ENCODE results near the gene PARP15.

The PARP15 gene

GRCh38 chr3:122581622-122582021 lies 4.2 kb downstream of the PARP15 start:
- no peak for TF ChIP-seq EP300 (IDR thresholded peaks at IDR 0.05; ENCODE audit: borderline replicate concordance)
- TF ChIP-seq TEAD4 (IDR thresholded peaks at IDR 0.05): no peak
- no peak for TF ChIP-seq CREB1 (IDR thresholded peaks at IDR 0.05; ENCODE audit: low read depth)
- TF ChIP-seq RAD21 (IDR thresholded peaks at IDR 0.05; ENCODE audit: low read depth): no peak
- no peak for TF ChIP-seq REST (IDR thresholded peaks at IDR 0.05; ENCODE audit: low read depth)
- TF ChIP-seq USF1 (IDR thresholded peaks at IDR 0.05): no peak

GRCh38 chr3:122582390-122582789 lies 4.9 kb downstream of the PARP15 start:
- TF ChIP-seq CREB1 (IDR thresholded peaks at IDR 0.05; ENCODE audit: low read depth) (no peak), EGR1 (IDR thresholded peaks at IDR 0.05) (no peak), ZBTB7A (IDR thresholded peaks at IDR 0.05; ENCODE audit: low read depth) (no peak), CEBPB (IDR thresholded peaks at IDR 0.05) (no peak), NFIC (IDR thresholded peaks at IDR 0.05) (no peak), TCF12 (IDR thresholded peaks at IDR 0.05; ENCODE audit: low read depth) (no peak), FOXM1 (IDR thresholded peaks at IDR 0.05; ENCODE audit: borderline replicate concordance, low read depth) (no peak), EP300 (IDR thresholded peaks at IDR 0.05; ENCODE audit: borderline replicate concordance) (no peak)

GRCh38 chr3:122586098-122586497 lies 8.6 kb downstream of the PARP15 start:
- TF ChIP-seq RAD21 (IDR thresholded peaks at IDR 0.05; ENCODE audit: low read depth) (no peak), EP300 (IDR thresholded peaks at IDR 0.05; ENCODE audit: borderline replicate concordance) (no peak), EGR1 (IDR thresholded peaks at IDR 0.05) (no peak), NFIC (IDR thresholded peaks at IDR 0.05) (no peak)

- TF ChIP-seq MAX (IDR thresholded peaks at IDR 0.05) (no peak), CEBPB (IDR thresholded peaks at IDR 0.05) (no peak), FOXM1 (IDR thresholded peaks at IDR 0.05; ENCODE audit: borderline replicate concordance, low read depth) (no peak), RAD21 (IDR thresholded peaks at IDR 0.05; ENCODE audit: low read depth) (no peak), EGR1 (IDR thresholded peaks at IDR 0.05) (no peak), TEAD4 (IDR thresholded peaks at IDR 0.05) (no peak), TAF1 (IDR thresholded peaks at IDR 0.05; ENCODE audit: low read depth) (no peak)
Measured at GRCh38 chr3:122586773-122587485, 9.5 kb downstream of the PARP15 start.

- TF ChIP-seq CEBPB (IDR thresholded peaks at IDR 0.05) (no peak), CREB1 (IDR thresholded peaks at IDR 0.05; ENCODE audit: low read depth) (no peak), RAD21 (IDR thresholded peaks at IDR 0.05; ENCODE audit: low read depth) (no peak), MAX (IDR thresholded peaks at IDR 0.05) (no peak), TAF1 (IDR thresholded peaks at IDR 0.05; ENCODE audit: low read depth) (no peak), TEAD4 (IDR thresholded peaks at IDR 0.05) (no peak), ZBTB7A (IDR thresholded peaks at IDR 0.05; ENCODE audit: low read depth) (no peak), TCF12 (IDR thresholded peaks at IDR 0.05; ENCODE audit: low read depth) (no peak), FOXM1 (IDR thresholded peaks at IDR 0.05; ENCODE audit: borderline replicate concordance, low read depth) (no peak)
Measured at GRCh38 chr3:122587572-122587971, 10.1 kb downstream of the PARP15 start.

- TF ChIP-seq TCF12 (IDR thresholded peaks at IDR 0.05; ENCODE audit: low read depth) (no peak), TEAD4 (IDR thresholded peaks at IDR 0.05) (no peak), NFIC (IDR thresholded peaks at IDR 0.05) (no peak), TAF1 (IDR thresholded peaks at IDR 0.05; ENCODE audit: low read depth) (no peak), EP300 (IDR thresholded peaks at IDR 0.05; ENCODE audit: borderline replicate concordance) (no peak), USF1 (IDR thresholded peaks at IDR 0.05) (no peak), EGR1 (IDR thresholded peaks at IDR 0.05) (no peak), YY1 (IDR thresholded peaks at IDR 0.05; ENCODE audit: low read depth) (no peak), REST (IDR thresholded peaks at IDR 0.05; ENCODE audit: low read depth) (no peak), ZBTB7A (IDR thresholded peaks at IDR 0.05; ENCODE audit: low read depth) (no peak), CREB1 (IDR thresholded peaks at IDR 0.05; ENCODE audit: low read depth) (no peak), RAD21 (IDR thresholded peaks at IDR 0.05; ENCODE audit: low read depth) (no peak), FOXM1 (IDR thresholded peaks at IDR 0.05; ENCODE audit: borderline replicate concordance, low read depth) (no peak), MAX (IDR thresholded peaks at IDR 0.05) (no peak), CEBPB (IDR thresholded peaks at IDR 0.05) (no peak)
Measured at GRCh38 chr3:122589297-122589696, 11.8 kb downstream of the PARP15 start.

All from Ishikawa (cell line).